ENCODE results near the gene IL37. TPM values are rescaled to one million over a fixed set of nuclear protein-coding genes. Genes with fewer than 3 reads are reported as not detected.
"Not testable (repeated sequence)": the region's sequence is repeated elsewhere in the genome, so short reads cannot be mapped to it uniquely, and the experiment has no call there.

IL37 gene
- total RNA-seq, 1 donor from 2014 or later: not detected

GRCh38 chr2:112887964-112888749 is 22.8 kb upstream of the IL37 start:
- DNase-seq (ENCODE audit: extremely low read depth, low read depth, low spot score): no peak

GRCh38 chr2:112889976-112890375 is 21.0 kb upstream of the IL37 start:
- DNase-seq (ENCODE audit: extremely low read depth, low read depth, low spot score): no peak

DNA sequence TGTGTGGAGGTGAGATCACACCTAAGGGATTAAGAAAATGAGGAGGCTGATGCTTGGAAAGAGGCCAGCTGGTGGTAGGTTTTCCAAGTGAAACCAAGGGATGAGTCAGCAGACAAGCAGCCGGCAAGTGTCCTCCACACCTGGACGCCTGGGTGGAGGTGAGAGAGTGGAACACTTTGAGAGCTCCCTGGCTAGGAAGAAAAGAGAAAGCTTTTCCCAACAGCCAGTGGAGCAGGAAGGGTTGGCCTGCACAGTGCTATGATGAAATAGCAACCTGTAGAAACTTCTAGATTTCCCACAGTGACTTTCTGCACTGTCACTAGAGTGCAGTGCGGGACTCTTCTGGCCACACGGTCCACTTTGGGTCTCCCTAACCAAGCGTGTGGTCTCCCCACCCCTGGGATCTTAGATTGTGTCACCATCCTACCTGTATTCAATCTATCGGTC is 19.6 kb upstream of the IL37 start:
- no peak for DNase-seq (ENCODE audit: extremely low read depth, low read depth, low spot score)

- DNase-seq (ENCODE audit: extremely low read depth, low read depth, low spot score): no peak
These were observed 17.2 kb upstream of the IL37 start for GRCh38 chr2:112893752-112894151.

- no peak for DNase-seq (ENCODE audit: extremely low read depth, low read depth, low spot score)
These were observed 13.9 kb upstream of the IL37 start for GRCh38 chr2:112896909-112897623.

DNA sequence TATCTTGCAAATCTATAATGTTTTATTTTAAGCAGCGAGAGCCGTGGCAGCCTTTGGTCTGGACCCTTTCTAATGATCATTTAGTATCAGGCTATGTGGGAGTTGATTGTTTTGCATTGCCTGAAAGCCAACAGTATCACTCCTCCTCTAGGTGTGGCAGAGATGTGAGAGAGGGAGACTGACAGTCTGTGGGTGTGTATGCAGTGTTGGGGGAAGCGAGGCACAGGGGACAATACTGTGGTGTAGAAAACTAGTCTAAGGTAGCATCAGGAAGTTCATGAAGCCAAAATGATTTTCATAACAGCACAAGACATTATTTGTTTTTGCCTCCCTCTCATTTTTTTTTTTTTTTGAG is 13.4 kb upstream of the IL37 start:
- DNase-seq (ENCODE audit: extremely low read depth, low read depth, low spot score): no peak

DNA sequence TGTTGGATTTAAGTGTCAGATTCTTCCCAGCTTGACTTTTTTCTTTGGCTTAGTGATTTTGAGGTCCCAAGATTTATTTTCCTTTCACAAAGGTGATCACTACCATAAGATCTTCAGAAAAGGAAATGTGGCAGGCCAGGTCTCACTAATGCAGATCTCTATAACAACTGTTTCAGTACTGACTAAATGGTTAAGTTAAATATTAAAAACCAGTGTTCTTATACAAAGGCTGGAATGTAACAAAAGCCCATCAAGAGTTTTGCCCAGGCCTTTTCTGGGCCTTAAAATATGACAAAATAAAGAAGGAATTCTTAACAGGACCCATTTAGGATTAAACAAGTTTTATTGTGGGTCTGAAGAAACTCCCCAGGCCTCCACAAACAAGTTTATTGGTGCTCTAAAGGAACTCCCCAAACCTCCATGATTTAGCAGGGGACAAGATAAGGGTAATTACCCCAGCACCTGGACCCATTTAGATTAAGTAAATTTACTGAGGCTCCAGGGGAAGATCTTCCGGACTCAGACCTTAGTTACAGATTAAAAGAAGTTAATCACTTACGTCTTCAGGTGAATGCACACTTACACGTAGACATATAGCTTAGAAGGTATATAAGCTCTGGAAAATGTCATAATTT is 9.4 kb upstream of the IL37 start:
- not testable (repeated sequence) for DNase-seq (ENCODE audit: extremely low read depth, low read depth, low spot score)

DNA sequence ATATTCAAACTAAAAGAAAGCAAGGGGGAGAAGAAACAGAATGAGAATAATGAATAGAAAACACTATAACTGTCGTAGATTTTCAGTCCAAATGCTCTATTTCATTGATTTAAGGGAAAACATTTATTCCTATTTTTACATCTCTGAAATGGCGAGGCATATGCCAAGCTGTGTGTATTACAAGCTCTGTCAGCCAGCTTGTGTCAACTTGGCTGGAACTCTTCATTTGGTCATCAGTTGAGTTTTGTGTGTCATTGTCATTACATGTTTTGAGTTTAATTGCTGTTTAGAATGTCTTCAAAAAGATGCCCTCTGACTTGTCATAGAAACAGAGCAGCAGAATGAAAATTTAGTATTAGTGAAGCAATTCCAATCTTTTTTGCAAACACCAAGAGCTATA is 8.1 kb upstream of the IL37 start:
- DNase-seq (ENCODE audit: extremely low read depth, low read depth, low spot score): no peak

DNA sequence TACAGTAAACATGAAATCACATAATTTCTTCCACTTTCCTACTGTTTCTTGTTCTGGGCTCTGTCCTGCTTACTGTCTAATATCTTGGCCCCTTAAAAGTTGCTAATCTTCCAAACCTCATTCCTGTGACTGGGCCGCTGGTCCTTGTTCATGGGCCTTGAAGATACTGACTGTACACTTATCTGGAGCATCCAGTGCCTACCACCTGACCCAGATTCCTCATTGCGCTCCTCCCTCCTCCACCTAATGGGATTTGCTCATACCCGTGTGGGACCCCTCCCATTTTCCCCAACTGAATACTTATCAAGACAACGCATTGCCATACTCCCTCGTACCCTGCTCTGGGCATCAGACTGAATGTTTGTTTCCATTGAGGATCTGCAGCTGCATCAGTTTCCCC is 6.1 kb upstream of the IL37 start:
- no peak for DNase-seq (ENCODE audit: extremely low read depth, low read depth, low spot score)

DNA sequence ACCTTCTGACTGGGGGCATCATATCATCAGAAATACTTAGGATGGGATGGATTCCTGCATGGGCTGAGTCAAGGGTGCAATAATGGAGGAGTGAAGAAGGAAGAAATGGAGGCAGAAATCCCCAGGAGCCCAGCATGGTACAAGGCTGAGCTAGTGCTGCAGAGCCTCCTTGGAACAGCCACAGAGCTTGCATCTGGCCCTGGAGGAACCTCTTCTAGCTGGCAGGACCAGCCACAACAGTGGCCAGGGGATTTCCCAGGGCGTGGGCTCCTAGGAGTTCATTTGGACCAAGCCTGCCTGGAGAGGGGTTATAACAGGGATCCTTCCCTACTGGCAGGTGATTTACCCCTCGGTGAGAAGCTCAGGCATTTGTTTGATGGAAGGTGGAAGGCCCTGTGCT is 4.7 kb upstream of the IL37 start:
- DNase-seq (ENCODE audit: extremely low read depth, low read depth, low spot score): no peak

GRCh38 chr2:112907001-112907949 is 3.7 kb upstream of the IL37 start:
- no peak for DNase-seq (ENCODE audit: extremely low read depth, low read depth, low spot score)

DNA sequence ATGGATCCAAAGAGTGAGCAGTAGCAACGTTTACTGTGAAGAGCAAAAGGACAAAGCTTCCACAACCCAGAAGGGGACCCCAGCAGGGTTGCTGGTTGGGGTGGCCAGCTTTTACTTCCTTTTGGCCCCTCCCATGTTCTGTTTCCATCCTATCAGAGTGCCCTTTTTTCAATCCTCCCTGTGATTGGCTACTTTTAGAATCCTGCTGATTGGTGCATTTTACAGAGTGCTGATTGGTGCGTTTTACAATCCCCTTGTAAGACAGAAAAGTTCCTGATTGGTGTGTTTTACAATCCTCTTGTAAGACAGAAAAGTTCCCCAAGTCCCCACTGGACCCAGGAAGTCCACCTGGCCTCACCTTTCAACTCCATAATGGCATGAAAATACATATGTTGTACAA is 2.4 kb upstream of the IL37 start:
- DNase-seq (ENCODE audit: extremely low read depth, low read depth, low spot score): not testable (repeated sequence)

DNA sequence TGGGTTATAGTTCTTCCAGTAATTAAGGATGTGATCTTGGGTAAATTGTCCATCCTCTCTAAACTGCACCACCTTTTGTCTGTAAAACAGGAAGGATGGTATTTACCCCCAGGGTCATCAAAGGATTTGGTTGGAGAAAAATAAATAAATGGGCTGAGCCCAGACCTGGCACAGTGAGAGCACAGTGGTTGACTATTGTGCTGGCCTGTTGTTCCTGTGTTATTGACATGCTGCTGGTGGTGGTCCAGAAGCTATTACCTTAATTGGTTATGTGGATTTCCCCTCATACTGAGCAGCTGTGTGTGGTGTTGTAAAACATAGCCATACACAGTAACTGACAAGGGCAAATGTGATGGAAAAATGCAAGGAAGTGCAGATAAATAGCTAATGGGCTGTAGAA is 746 bp upstream of the IL37 start:
- DNase-seq (ENCODE audit: extremely low read depth, low read depth, low spot score): no peak

GRCh38 chr2:112912403-112912802 is 1.4 kb downstream of the IL37 start:
- no peak for DNase-seq (ENCODE audit: extremely low read depth, low read depth, low spot score)

- no peak for DNase-seq (ENCODE audit: extremely low read depth, low read depth, low spot score)
These were observed 4.6 kb downstream of the IL37 start for GRCh38 chr2:112915300-112916144.

- no peak for DNase-seq (ENCODE audit: extremely low read depth, low read depth, low spot score)
These were observed 5.2 kb downstream of the IL37 start for GRCh38 chr2:112916145-112916571.

- DNase-seq (ENCODE audit: extremely low read depth, low read depth, low spot score): no peak
These were observed 5.8 kb downstream of the IL37 start for GRCh38 chr2:112916625-112917247.

DNA sequence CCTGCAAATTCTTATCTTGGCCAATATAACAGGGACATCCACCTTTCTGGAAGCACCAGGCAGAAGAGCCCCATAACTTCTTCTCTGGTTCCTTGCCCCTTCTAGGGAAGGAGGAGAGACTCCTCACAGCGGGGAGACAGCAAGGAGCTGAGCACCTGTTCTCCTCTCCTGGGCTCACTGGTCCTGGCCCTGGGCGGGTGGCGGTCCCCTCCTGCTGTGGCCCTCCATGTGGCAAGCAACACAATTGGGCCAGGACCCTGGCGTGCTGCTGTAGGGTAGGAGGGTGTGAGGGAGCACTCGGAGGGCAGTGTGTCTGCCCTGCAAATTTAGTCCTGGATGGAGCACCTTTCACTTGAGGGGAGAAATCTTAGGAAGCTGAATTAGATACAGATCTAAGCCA is 6.9 kb downstream of the IL37 start:
- no peak for DNase-seq (ENCODE audit: extremely low read depth, low read depth, low spot score)

GRCh38 chr2:112918256-112918655 is 7.3 kb downstream of the IL37 start:
- DNase-seq (ENCODE audit: extremely low read depth, low read depth, low spot score): no peak
